ENCODE measurements around the gene AADAT.
"Not testable (repeated sequence)": the region's sequence is repeated elsewhere in the genome, so short reads cannot be mapped to it uniquely, and the experiment has no call there.

The AADAT gene

DNA sequence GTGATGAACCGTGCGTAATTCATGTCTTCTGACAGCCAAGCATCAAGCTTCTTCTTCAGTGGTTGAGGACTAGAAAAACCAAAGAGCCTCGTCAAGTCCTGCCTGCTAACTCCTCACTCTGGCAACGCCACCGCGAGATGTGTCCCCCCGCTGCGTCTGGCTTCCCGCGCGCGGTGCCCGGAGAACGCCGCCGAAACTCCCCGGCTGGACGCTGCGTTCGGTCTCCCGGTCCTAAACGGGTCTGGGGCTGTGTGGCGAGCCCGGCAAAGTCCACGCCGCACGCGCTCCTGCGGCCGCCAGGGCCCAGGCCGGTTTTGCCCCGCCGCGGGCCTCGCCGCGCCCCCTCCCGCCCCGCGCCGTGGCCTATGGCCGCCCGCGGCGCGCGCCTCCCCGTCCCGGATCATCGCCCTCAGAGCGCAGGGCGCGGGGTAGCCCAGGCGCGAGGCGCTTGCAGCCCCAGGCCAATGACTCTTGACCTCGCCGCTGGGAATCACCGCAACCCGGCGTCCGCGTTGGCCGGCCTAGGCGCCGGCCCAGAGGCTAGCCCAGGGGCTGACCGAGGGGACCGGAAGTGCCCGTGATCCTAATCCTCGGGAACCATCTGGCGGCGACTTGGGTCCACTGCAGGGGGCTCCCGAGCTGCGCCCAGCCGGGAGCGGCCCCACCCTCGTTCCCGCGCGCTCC, at the start of gene AADAT:
Gene AADAT, minus strand, starts transcription at position 289 of the 684 bp plus-strand sequence. Its CDS starts 266 bp downstream, at position 23.
- peak; percentile 76 for DNase-seq
- in situ Hi-C loops (cut with MboI; ENCODE audit: low pct_unique_long_range_greater_than_20kb, low sequenced_read_pairs), result no loop called here

DNA sequence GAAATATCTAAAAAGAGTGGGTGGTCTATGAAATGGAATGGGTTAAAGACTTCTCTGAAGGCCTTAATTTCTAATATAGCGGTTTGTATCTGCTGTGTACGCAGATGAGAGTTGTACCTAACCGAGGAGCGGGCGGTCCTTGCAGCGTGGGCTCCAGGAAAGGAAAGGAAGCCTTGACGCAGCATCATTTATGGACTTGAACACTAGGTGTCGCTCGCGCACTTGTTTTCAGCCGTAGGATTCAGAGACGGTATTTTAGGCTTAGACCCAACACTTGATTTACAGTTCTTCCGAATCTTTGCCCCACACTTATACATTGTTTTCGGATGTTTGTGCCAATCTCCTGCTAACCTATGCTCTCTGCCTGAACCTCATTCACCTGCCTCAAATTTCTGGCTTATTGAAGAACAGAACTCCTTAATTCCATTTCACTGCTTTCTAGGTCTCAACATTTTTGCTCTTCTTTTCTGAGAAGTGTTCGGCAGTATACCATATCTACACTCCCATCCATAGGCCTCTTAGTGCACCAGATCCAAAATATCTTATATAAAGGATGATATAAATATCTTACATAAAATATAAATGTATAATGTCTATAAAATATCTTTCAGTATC, 48.9 kb upstream of the AADAT start:
- in situ Hi-C loops (cut with MboI; ENCODE audit: low pct_unique_long_range_greater_than_20kb, low sequenced_read_pairs), result no loop called here
- peak; percentile 88 for DNase-seq

DNA sequence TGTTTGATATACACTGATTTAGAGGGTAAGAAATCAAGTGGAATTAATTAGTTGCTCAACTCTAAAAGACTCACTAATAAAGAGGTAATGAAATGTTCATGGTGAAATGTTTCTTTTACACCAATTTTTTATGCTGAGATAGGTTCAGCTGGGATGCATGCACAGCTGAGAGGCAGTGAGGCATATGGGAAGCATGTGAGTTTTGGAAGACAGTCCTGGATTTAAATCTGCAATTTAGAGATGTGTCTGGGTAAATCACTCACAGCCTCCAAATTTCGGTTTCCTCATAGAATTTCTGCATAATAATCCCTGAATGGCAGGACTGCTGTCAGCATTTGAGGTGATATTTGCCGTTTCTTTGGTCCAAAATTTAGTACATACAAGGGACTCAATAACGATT, 48.2 kb upstream of the AADAT start:
- in situ Hi-C loops (cut with MboI; ENCODE audit: low pct_unique_long_range_greater_than_20kb, low sequenced_read_pairs), result no loop called here
- DNase-seq, result no peak

DNA sequence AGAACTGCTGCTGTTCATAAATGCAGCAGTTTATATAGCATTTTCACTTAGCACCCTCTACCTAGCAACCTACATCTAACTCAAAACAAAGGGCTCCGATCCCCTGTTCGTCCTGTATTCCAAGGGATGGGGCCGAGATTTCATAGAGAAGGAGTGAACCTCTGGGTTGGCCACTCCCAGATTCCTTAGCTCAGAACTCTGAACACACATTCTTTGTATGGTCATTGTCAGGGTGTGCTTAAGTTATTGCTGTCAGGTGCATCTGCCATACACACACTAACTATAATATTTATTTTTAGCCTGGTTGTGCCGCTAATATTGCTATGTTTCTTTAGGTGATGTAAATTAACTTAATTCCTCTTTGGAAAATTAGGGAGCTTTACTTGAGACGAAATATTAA, 47.7 kb upstream of the AADAT start:
- no peak for DNase-seq
- in situ Hi-C loops (cut with MboI; ENCODE audit: low pct_unique_long_range_greater_than_20kb, low sequenced_read_pairs), result no loop called here

DNA sequence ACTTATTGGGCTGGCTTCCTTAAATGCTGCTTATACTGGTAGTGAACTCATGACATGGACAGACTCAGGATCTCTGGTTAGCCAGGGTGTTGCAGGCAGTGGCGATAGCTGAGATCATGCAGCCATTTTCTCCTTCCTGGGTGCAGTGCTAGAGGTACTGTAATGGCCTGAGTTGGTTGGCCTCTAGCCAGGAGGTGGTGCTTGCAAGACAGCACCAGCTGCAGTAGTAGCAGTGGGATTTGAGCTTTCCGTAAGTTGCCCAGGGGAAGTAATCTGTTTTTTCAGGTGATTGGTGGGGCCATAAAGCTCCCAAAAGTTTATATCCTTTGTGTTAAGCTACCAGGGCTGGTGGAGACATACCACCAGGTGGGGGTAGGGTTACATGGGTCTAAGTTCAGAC, 45.1 kb upstream of the AADAT start:
- in situ Hi-C loops (cut with MboI; ENCODE audit: low pct_unique_long_range_greater_than_20kb, low sequenced_read_pairs), result no loop called here

DNA sequence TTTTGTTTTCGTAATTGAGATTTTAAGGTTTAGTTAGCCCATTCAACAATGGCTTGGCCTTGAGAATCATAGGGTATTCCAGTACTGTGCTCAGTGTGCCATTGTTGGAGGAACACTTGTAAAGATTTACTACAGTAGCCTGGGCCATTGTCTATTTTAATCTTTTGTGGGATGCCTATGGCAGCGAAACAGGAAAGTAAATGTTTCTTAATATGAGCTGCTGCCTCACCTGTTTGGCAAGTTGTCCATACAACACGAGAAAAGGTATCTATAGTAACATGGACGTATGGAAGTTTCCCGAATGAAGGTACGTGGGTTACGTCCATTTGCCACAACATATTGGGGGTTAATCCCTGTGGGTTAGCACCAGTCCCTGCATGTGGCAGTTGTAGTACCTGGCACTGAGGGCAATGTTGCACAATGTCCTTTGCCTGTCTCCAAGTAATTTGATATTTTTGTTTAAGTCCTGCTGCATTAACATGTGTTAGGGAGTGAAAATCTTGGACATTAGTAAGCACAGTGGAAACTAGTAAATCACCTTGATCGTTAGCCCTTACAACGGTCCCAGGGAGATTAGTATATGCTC, 38.6 kb upstream of the AADAT start:
- DNase-seq, result no peak
- in situ Hi-C loops (cut with MboI; ENCODE audit: low pct_unique_long_range_greater_than_20kb, low sequenced_read_pairs), result no loop called here

More for the DNA sequence above, 45.1 kb upstream of the AADAT start:
- DNase-seq, result no peak

DNA sequence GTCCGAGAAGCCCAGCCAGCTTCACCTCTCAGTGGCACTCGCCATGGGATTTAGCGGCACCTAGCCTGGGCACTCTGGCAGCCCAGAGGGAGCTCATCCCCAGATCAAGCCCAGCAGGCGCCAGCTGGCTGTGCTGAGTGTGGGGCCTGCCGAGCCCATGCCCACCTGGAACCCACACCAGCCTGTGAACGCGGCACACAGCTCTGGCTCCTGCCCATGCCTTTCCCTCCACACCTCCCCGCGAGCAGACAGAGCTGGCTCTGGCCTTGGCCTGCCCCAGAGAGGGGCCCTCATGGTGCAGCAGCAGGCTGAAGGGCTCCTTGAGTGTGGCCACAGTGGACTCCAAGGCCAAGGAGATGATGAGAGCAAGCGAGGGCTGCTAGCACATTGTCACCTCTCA, 38.0 kb upstream of the AADAT start:
- in situ Hi-C loops (cut with MboI; ENCODE audit: low pct_unique_long_range_greater_than_20kb, low sequenced_read_pairs), result no loop called here

DNA sequence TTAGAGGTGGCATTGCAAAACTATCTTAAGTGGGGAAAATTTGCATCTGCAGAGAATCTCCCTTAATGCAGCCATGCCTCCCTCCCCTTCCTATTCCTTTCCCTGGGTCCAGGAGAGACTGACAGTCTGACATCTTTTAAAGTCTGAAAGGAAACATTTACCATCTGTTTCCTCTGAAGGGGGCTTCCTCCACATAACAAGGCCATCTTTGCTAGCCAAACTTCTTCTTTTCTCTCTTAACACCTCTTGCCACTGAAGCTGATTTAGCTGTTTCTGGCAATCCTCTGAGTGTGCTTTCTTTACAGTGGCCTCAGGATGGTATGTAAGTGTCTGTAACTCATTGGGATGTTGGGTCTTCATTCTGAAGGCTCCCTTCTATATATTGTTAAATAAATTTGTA, 34.6 kb upstream of the AADAT start:
- DNase-seq, result peak; percentile 91
- in situ Hi-C loops (cut with MboI; ENCODE audit: low pct_unique_long_range_greater_than_20kb, low sequenced_read_pairs), result no loop called here

More for the DNA sequence above, 38.0 kb upstream of the AADAT start:
- no peak for DNase-seq

DNA sequence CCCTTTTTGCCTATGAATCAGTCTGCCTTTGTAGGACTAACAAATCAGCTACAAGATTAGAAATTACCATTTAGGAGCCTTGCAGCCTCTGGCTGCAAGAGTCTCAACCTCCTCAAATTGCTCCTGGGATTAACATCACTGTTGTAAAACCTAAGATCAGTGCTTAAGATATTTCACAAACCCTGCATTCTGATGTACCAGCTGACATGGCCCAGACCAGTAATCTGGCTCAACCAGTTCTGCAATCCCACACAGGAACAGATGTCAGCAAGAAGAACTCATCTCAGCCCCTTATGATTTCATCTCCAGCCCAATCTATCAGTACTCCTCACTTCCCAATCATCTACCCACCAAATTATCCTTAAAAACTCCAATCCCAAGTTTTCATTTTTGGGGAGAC, 32.5 kb upstream of the AADAT start:
- in situ Hi-C loops (cut with MboI; ENCODE audit: low pct_unique_long_range_greater_than_20kb, low sequenced_read_pairs), result no loop called here
- DNase-seq, result peak; percentile 16

DNA sequence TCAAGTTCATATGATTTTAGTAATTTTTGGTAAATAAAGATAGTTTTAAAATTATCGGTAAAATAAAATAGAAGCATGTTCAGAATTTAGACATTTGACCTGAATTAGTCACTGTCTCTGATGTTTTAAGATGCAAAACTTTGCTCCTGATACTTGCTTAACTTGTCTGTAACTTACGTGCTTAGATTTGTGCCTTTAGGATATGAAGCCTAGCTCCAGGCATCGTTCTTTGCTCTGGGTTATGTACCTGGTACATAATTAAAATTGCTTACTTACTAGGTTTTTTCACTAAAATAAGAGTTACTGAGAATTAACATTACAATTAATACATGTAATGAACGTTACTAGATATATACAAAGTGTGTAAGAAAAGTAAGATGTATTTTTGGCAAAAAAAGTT, 24.9 kb upstream of the AADAT start:
- in situ Hi-C loops (cut with MboI; ENCODE audit: low pct_unique_long_range_greater_than_20kb, low sequenced_read_pairs), result no loop called here
- DNase-seq, result no peak

DNA sequence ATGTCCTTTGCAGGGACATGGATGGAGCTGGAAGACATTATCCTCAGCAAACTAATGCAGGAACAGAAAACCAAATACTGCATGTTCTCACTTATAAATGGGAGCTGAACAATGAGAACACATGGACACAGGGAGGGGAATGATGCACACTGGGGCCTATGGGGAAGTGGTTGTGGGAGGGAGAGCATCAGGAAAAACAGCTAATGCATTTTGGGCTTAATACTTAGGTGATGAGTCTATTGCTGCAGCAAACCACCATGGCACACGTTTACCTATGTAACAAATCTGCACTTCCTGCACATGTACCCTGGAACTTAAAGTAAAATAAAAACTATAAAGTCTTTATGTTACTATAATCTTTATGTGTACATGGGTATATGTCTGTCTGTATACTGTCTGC, 24.4 kb upstream of the AADAT start:
- in situ Hi-C loops (cut with MboI; ENCODE audit: low pct_unique_long_range_greater_than_20kb, low sequenced_read_pairs); DNase-seq: not testable (repeated sequence)

DNA sequence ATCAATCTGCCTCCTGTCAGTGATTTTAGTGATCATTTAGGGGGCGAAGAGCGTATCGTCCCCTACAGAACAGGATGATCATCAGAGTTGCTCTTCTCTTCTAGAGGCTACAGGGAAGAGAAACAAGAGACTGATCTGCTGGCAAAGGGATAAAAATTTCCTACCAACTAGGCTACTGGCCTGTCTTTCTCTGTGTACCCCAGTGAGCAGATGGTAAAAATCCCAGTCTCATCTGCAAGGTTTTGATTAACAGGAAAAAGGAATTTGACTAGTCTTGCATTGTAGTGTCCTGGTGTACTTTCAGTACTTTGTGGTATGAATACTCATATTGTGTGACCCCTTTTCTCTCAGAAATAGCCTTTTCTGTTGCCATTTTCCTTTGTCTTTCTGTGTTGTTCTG, 21.8 kb upstream of the AADAT start:
- in situ Hi-C loops (cut with MboI; ENCODE audit: low pct_unique_long_range_greater_than_20kb, low sequenced_read_pairs), result no loop called here
- no peak for DNase-seq

DNA sequence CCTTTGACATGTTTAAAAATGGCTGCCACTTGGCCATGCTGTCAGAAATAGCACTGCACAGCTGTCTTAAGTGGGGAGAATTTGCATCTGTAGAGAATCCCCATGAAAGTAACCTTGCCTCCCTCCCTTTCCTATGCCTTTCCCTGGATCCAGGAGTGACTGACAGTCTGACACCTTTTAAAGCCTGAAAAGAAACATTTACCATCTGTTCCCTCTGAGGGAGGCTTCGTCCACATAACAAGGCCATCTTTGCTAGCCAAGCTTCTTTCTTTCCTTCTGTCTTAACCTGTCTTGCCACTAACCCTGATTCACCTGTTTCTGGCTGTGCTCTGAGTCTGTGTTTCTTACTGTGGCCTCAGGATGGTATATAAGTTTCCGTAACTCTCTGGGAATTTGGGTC, 21.3 kb upstream of the AADAT start:
- in situ Hi-C loops (cut with MboI; ENCODE audit: low pct_unique_long_range_greater_than_20kb, low sequenced_read_pairs), result no loop called here
- DNase-seq, result no peak

DNA sequence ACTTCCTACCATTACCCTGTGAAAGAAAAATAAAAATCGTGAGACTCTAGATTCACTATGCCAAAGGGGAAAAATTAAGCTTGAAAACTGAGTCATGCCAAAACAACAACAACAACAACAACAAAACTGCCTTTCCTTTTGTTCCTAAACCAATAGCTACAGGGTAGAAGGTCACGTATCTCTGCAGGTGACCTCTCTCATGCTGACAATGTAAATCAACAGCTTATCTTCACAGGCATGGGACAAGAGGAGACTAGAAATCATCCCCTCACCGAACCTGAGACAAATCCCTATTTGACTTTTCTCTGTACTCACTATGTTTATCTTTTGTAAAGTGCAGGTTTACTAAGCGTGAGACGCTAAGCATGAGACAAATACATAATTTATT, 20.5 kb upstream of the AADAT start:
- no peak for DNase-seq
- in situ Hi-C loops (cut with MboI; ENCODE audit: low pct_unique_long_range_greater_than_20kb, low sequenced_read_pairs), result no loop called here

DNA sequence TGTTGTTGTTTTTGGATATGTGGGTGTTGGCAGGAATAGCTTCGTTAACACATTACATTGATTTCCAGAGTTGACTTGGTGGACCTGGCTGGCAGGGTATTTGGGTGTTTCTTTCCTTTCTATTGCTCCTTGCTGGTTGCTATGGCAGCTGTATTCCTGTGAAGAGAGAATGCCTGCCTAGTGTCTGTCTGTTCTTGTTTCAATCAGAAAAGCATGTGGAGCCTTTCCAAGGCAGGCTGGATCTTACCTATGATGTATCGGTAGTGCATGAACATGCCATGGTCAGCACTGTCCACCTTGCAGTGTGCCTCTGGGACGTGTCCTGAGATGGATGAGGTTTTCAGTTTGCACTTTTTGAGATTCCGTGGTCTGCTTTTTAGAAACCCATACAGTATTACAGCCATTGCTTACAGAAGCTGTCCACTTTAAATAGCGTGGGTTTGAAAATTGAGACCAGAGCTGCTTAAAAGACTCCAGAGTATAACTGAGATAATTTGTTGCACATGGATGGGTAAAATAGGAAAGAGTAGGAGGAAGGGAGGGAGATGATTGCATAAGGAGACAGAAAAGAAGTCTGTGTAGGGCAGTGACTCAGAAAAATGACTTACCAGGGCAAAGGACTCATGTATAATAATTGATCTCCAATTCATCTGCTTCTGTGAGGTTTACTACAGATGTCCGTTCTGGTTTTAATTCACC, 20.0 kb upstream of the AADAT start:
- in situ Hi-C loops (cut with MboI; ENCODE audit: low pct_unique_long_range_greater_than_20kb, low sequenced_read_pairs), result no loop called here
- no peak for DNase-seq

DNA sequence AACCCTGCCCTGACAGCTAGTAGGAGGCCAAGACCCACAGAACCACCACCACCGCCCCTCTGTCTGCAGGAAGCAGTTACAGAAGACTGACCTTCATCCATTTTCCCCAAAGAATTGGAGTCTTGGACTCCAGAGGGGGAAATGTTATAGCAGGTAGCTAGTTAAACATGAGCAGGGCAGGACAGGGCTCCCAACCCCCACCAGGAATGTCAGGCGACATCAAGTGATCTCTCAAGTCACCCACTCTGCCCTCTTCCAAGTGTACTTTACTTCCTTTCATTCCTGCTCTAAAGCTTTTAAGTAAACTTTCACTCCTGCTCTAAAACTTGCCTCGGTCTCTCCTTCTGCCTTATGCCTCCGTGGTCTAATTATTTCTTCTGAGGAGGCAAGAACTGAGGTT, 17.1 kb upstream of the AADAT start:
- no peak for DNase-seq
- in situ Hi-C loops (cut with MboI; ENCODE audit: low pct_unique_long_range_greater_than_20kb, low sequenced_read_pairs), result no loop called here

DNA sequence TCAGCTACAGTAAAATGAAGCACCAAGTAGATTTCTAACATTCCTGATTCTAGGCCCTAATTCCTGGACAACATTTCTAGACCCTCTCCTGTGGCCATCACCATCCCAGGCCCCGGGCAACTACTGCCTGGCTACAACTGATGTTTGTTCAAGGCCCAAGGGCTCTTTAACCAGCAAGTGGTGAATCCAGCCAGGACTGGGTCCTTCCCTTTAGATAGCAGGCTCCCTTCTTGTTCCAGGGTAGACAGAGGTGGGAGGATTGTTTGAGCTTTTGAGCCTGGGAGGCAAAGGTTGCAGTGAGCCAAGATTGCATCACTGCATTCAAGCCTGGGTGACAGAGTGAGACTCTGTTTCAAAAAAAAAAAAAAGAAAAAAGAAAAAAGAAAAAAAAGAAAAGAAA, 12.7 kb upstream of the AADAT start:
- in situ Hi-C loops (cut with MboI; ENCODE audit: low pct_unique_long_range_greater_than_20kb, low sequenced_read_pairs), result no loop called here

DNA sequence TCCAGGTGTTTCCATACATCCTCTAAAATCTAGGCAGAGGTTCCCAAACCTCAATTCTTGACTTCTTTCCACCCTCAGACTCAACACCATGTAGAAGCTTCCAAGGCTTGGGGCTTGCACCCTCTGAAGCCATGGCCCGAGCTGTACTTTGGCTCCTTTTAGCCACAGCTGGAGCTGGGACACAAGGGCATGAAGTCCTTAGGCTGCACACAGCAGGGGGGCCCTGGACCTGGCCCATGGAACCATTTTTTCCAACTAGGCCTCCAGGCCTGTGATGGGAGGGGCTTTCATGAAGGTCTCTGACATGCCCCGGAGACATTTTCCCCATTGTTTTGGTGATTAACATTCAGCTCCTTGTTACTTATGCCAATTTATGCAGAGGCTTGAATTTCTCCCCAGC, 8.4 kb upstream of the AADAT start:
- in situ Hi-C loops (cut with MboI; ENCODE audit: low pct_unique_long_range_greater_than_20kb, low sequenced_read_pairs); DNase-seq: not testable (repeated sequence)

More for the DNA sequence above, 12.7 kb upstream of the AADAT start:
- DNase-seq, result no peak

DNA sequence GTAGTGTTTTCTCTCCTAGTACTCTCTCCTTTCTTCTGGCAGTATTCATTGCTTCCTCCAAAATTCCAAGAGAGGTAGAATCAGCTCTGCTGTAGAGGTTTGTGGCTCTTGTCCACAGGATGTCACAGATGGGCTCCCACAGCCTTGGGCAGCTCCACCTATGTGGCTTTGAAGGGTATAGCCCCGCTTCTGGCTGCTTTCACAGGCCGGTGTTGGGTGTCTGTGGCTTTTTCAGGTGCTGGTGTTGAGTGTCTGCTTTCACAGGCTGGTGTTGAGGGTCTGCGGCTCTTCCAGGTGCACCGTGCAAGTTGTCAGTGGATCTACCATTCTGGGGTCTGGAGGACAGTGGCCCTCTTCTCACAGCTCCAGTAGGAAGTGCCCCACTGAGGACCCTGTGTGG, 7.9 kb upstream of the AADAT start:
- no peak for DNase-seq
- in situ Hi-C loops (cut with MboI; ENCODE audit: low pct_unique_long_range_greater_than_20kb, low sequenced_read_pairs), result no loop called here

DNA sequence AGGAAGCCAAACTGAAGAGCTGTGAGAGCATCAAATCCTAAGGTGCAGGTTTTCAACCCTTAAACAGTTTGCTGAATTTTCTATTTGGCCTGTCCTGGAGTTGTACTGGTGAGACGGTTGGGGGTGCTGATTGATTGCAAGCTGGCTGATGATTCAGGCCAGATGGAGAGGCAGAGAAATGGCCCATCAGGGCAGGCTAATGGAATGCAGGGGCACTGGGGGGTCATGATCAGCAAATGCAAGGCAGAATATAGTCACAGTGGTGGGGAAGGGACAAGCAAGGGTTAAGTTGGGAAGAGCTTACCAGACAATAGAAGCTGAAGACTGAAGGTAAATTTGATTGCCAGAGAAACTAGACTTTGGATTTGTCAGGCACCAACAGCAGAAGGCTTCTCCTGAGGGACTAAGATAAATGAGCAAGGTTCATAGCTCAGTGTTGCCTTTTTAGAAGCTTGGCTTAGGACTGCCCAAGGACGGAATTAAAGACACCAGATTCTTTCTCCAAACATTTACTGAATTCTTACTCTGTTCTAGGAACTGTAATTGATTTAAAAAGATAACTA, 4.3 kb upstream of the AADAT start:
- no peak for DNase-seq
- in situ Hi-C loops (cut with MboI; ENCODE audit: low pct_unique_long_range_greater_than_20kb, low sequenced_read_pairs), result no loop called here

All from KBM-7 (cell line).